H9 (cell line): ENCODE results near the gene TNFRSF19. TPM values are rescaled to one million over a fixed set of nuclear protein-coding genes. Genes with fewer than 3 reads are reported as not detected.

Source experiments
- DNase-seq: peaks from one replicate; pipeline ENCODE4 v3.0.0-alpha.2; 2017
- H2AFZ ChIP-seq: one replicate; pipeline ENCODE4 v1.6.1; 2013; ENCODE audit warnings: mild to moderate bottlenecking, low read length, control low read depth, moderate library complexity
- H2AK5ac ChIP-seq: 2 replicates; pipeline ENCODE4 v1.6.1; 2013; ENCODE audit warnings: low read length, control low read depth, mixed read lengths; ENCODE audit not compliant: insufficient read length
- H2BK120ac ChIP-seq: one replicate; pipeline ENCODE4 v1.6.1; 2013; ENCODE audit warnings: low read depth, mild to moderate bottlenecking, low read length, control low read depth, inconsistent platforms; ENCODE audit not compliant: poor library complexity, severe bottlenecking
- H2BK12ac ChIP-seq: 2 replicates; pipeline ENCODE4 v1.6.1; 2013; ENCODE audit warnings: low read length, control low read depth, mixed read lengths, low read depth; ENCODE audit not compliant: insufficient read length
- H2BK15ac ChIP-seq: 2 replicates; pipeline ENCODE4 v1.6.1; 2013; ENCODE audit warnings: low read depth, low read length, control low read depth
- H2BK20ac ChIP-seq: one replicate; pipeline ENCODE4 v1.6.1; 2013; ENCODE audit warnings: low read depth, mild to moderate bottlenecking, low read length, control low read depth, inconsistent platforms; ENCODE audit not compliant: poor library complexity, severe bottlenecking
- H2BK5ac ChIP-seq: 2 replicates; pipeline ENCODE4 v1.6.1; 2013; ENCODE audit warnings: low read length, control low read depth, mixed read lengths; ENCODE audit not compliant: insufficient read length
- H3K14ac ChIP-seq: 2 replicates; pipeline ENCODE4 v1.6.1; 2013; ENCODE audit warnings: low read length, control low read depth; ENCODE audit not compliant: insufficient read depth
- H3K18ac ChIP-seq: 2 replicates; pipeline ENCODE4 v1.6.1; 2013; ENCODE audit warnings: low read depth, mild to moderate bottlenecking, mixed read lengths, low read length, control low read depth; ENCODE audit not compliant: insufficient read length
- H3K23ac ChIP-seq: 2 replicates; pipeline ENCODE4 v1.6.1; 2013; ENCODE audit warnings: low read length, control low read depth, mixed read lengths, low read depth; ENCODE audit not compliant: insufficient read length
- H3K23me2 ChIP-seq: 2 replicates; pipeline ENCODE4 v1.6.1; 2013; ENCODE audit warnings: low read depth, mild to moderate bottlenecking, mixed read lengths, low read length, control low read depth; ENCODE audit not compliant: insufficient read length, poor library complexity, severe bottlenecking
- H3K27ac ChIP-seq: 2 replicates; pipeline ENCODE4 v1.5.1; 2013; ENCODE audit warnings: low read length, control low read depth, mixed read lengths, low read depth; ENCODE audit not compliant: insufficient read length
- H3K27me3 ChIP-seq: 2 replicates; pipeline ENCODE4 v1.6.1; 2013; ENCODE audit warnings: low read length, control low read depth, inconsistent platforms; ENCODE audit not compliant: insufficient read depth
- H3K4ac ChIP-seq: 2 replicates; pipeline ENCODE4 v1.6.1; 2013; ENCODE audit warnings: low read depth, mild to moderate bottlenecking, control low read depth, inconsistent platforms, low read length, moderate library complexity
- H3K4me1 ChIP-seq: 2 replicates; pipeline ENCODE4 v1.6.1; 2013; ENCODE audit warnings: low read length, control low read depth, inconsistent platforms; ENCODE audit not compliant: insufficient read depth
- H3K4me2 ChIP-seq: 2 replicates; pipeline ENCODE4 v1.6.1; 2013; ENCODE audit warnings: low read length, control low read depth, mixed read lengths; ENCODE audit not compliant: insufficient read length, insufficient read depth
- H3K56ac ChIP-seq: 2 replicates; pipeline ENCODE4 v1.6.1; 2013; ENCODE audit warnings: low read depth, mild to moderate bottlenecking, mixed read lengths, low read length, control low read depth; ENCODE audit not compliant: insufficient read length
- H3K79me1 ChIP-seq: 2 replicates; pipeline ENCODE4 v1.6.1; 2013; ENCODE audit warnings: low read depth, mild to moderate bottlenecking, moderate library complexity, low read length, control low read depth, inconsistent platforms; ENCODE audit not compliant: insufficient read depth, poor library complexity, severe bottlenecking
- H3K79me2 ChIP-seq: 2 replicates; pipeline ENCODE4 v1.6.1; 2013; ENCODE audit warnings: low read length, control low read depth, inconsistent platforms; ENCODE audit not compliant: insufficient read depth
- H3K9ac ChIP-seq: 2 replicates; pipeline ENCODE4 v1.6.1; 2013; ENCODE audit warnings: low read length, control low read depth, mixed read lengths; ENCODE audit not compliant: insufficient read length; ENCODE audit errors: extremely low read depth
- H3K9me3 ChIP-seq: one replicate; pipeline ENCODE4 v1.6.1; 2013; ENCODE audit warnings: low read depth, low read length, inconsistent platforms; ENCODE audit not compliant: control insufficient read depth
- H3T11ph ChIP-seq: one replicate; pipeline ENCODE4 v1.6.1; 2013; ENCODE audit warnings: mild to moderate bottlenecking, low read length, control low read depth, inconsistent platforms
- H4K20me1 ChIP-seq: one replicate; pipeline ENCODE4 v1.6.1; 2013; ENCODE audit not compliant: control insufficient read depth, insufficient read length, insufficient read depth
- H4K5ac ChIP-seq: 2 replicates; pipeline ENCODE4 v1.6.1; 2013; ENCODE audit warnings: low read depth, mild to moderate bottlenecking, mixed read lengths, low read length, control low read depth; ENCODE audit not compliant: insufficient read length
- H4K8ac ChIP-seq: replicated peaks from 2 replicates; pipeline ENCODE4 v1.6.1; 2013; ENCODE audit warnings: low read length, control low read depth, mixed read lengths, low read depth; ENCODE audit not compliant: insufficient read length
- H4K91ac ChIP-seq: 2 replicates; pipeline ENCODE4 v1.6.1; 2013; ENCODE audit warnings: low read depth, mild to moderate bottlenecking, moderate library complexity, mixed read lengths, low read length, control low read depth; ENCODE audit not compliant: insufficient read length
- H3K27ac Mint-ChIP-seq, 3 experiments: 2 replicates in 2 of 3; 3 replicates in 1 of 3; pipeline ENCODE4 v1.8.0; 2020 to 2021; ENCODE audit warnings: mixed read lengths in 3 of 3, mild to moderate bottlenecking in 1 of 3, moderate library complexity in 1 of 3
- H3K27me3 Mint-ChIP-seq: 2 replicates; pipeline ENCODE4 v1.8.0; 2021; ENCODE audit warnings: low read depth, mild to moderate bottlenecking, moderate library complexity, mixed read lengths
- H3K36me3 Mint-ChIP-seq, 3 experiments: 2 replicates in 2 of 3; 3 replicates in 1 of 3; pipeline ENCODE4 v1.8.0; 2020 to 2021; ENCODE audit warnings: low read depth in 3 of 3, mixed read lengths in 3 of 3; ENCODE audit not compliant: insufficient read depth in 1 of 3
- H3K4me1 Mint-ChIP-seq, 2 experiments: 2 replicates each; pipeline ENCODE4 v1.8.0; 2020; ENCODE audit warnings: mixed read lengths in 2 of 2
- H3K4me3 Mint-ChIP-seq, 2 experiments: 2 replicates in 1 of 2; 3 replicates in 1 of 2; pipeline ENCODE4 v1.8.0; 2020 to 2021; ENCODE audit warnings: mild to moderate bottlenecking in 2 of 2, mixed read lengths in 2 of 2, moderate library complexity in 1 of 2
- H3K9me3 Mint-ChIP-seq, 2 experiments: 2 replicates in 1 of 2; 3 replicates in 1 of 2; pipeline ENCODE4 v1.8.0; 2020; ENCODE audit warnings: mild to moderate bottlenecking in 2 of 2, mixed read lengths in 2 of 2, moderate library complexity in 1 of 2
- WGBS: extraction: QIAGEN DNeasy Blood & Tissue Kit; methylation state at CpG from one replicate; pipeline ENCODE4 v1.1.7; 2013; ENCODE audit warnings: missing lambda C conversion rate, low lambda C conversion rate, mixed read lengths; ENCODE audit not compliant: insufficient read length; ENCODE audit errors: extremely low coverage; 5-methylcytosine and 5-hydroxymethylcytosine counted together
- total RNA-seq: library from RNA; stranded (reverse); gene quantifications from 2 replicates; pipeline ENCODE4 v1.2.1, GENCODE V29; 2021
- TF ChIP-seq, protein P1 (sequence below): fragments of 200-600 bp; sonication (generic); conservative IDR thresholded peaks from 3 replicates; pipeline ENCODE4 v1.8.0; 2021; ENCODE audit warnings: antibody characterized with exemption, mild to moderate bottlenecking

The TNFRSF19 gene
- total RNA-seq, 1 experiment from 2014 or later = 2.7 TPM

DNA sequence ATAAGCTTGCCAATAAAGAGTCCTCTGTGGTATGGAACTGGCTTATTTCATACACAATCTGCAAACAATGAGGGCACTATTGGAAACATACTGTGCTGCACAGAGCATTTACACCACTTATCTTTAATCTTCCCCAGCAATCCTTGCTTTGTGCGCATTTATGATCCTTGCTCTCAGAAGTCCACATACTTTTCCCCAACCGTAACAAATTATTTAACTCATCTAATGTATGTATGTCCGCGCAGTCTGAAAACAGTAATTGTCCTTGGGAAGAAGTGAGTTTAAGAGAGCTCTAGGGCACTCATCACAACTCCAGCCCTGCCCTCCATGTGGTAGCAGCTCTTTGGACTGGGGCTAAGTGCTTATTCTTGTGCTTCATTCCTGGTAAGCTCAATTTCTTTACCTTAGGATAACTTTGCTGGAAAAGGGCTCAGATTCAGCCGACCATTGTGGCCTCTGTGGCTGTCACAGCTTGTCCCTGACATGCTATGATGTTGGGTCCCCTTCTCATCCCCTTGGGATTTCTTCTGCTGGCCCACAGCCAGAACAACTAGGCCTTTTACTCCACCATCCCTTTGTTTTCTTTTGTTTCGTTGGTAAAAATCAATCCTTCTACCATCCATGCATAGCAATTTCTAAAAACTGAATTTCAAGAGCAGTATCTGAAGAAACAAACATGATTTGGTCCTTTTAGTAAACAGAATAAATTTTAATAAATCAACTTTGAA lies 152.7 kb downstream of the TNFRSF19 start:
- Histone ChIP-seq H2AFZ (no peak overlapping the region), H4K91ac (no peak overlapping the region), H3K27ac (no peak overlapping the region), H3K27me3 (no peaks in the 10 kb centered on the region), H3T11ph (no peak overlapping the region), H3K56ac (no peak overlapping the region), H3K79me1 (no peaks in the 10 kb centered on the region), H3K18ac (no peak overlapping the region), H2BK12ac (no peak overlapping the region), H3K79me2 (no peaks in the 10 kb centered on the region), H2BK120ac (no peak overlapping the region), H2BK20ac (no peak overlapping the region), H3K4ac (no peak overlapping the region), H2BK5ac (no peak overlapping the region), H2BK15ac (no peak overlapping the region), H3K23me2 (no peaks in the 10 kb centered on the region), H4K8ac (no peak overlapping the region), H3K4me2 (no peak overlapping the region), H3K4me1 (no peaks in the 10 kb centered on the region; the same call in 1 of the 2 replicates), H3K14ac (no peak overlapping the region), H4K20me1 (no peaks in the 10 kb centered on the region), H3K9me3 (no peaks in the 10 kb centered on the region), H2AK5ac (no peak overlapping the region), H3K9ac (no peak overlapping the region), H4K5ac (no peak overlapping the region), H3K23ac (no peak overlapping the region)
- no peaks in the 10 kb centered on the region for H3K27me3 Mint-ChIP-seq
- H3K9me3 Mint-ChIP-seq = no peaks in the 10 kb centered on the region
- peaks cover 16 to 17% of the 10 kb centered on the region in 2 experiments for H3K4me1 Mint-ChIP-seq
- H3K4me3 Mint-ChIP-seq = no peak overlapping the region
- no peak for DNase-seq
- no peak overlapping the region for H3K27ac Mint-ChIP-seq
- no peaks in the 10 kb centered on the region for H3K36me3 Mint-ChIP-seq
- WGBS = no CpG with 5 or more reads among the region's 6 CpGs
- TF ChIP-seq, protein P1, sequence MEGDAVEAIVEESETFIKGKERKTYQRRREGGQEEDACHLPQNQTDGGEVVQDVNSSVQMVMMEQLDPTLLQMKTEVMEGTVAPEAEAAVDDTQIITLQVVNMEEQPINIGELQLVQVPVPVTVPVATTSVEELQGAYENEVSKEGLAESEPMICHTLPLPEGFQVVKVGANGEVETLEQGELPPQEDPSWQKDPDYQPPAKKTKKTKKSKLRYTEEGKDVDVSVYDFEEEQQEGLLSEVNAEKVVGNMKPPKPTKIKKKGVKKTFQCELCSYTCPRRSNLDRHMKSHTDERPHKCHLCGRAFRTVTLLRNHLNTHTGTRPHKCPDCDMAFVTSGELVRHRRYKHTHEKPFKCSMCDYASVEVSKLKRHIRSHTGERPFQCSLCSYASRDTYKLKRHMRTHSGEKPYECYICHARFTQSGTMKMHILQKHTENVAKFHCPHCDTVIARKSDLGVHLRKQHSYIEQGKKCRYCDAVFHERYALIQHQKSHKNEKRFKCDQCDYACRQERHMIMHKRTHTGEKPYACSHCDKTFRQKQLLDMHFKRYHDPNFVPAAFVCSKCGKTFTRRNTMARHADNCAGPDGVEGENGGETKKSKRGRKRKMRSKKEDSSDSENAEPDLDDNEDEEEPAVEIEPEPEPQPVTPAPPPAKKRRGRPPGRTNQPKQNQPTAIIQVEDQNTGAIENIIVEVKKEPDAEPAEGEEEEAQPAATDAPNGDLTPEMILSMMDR = no peak
